IMR-90 (cell line): ENCODE results near the gene SWI5.

Experiments used
- BHLHE40 ChIP-seq: fragments of 150-350 bp; IDR thresholded peaks from 2 replicates; pipeline ENCODE4 v1.6.1; 2016; ENCODE audit warnings: mild to moderate bottlenecking, low read depth, low read length
- CEBPB ChIP-seq: IDR thresholded peaks from 2 replicates; pipeline ENCODE4 v1.6.1; 2012; ENCODE audit warnings: low read depth, low read length, improper control_type of control experiment
- RAD21 ChIP-seq: IDR thresholded peaks from 2 replicates; pipeline ENCODE4 v1.6.1; 2012; ENCODE audit warnings: low read length, improper control_type of control experiment
- RFX5 ChIP-seq: IDR thresholded peaks from 2 replicates; pipeline ENCODE4 v1.8.0; 2012; ENCODE audit warnings: low read depth, mild to moderate bottlenecking, low read length, moderate library complexity
- TF ChIP-seq, protein P1 (sequence below): conservative IDR thresholded peaks from 2 replicates; pipeline ENCODE4 v1.5.1; 2012; ENCODE audit warnings: mild to moderate bottlenecking, low read depth, low read length, improper control_type of control experiment
- TF ChIP-seq, protein P2 (sequence below): fragments of 150-350 bp; IDR thresholded peaks from 2 replicates; pipeline ENCODE4 v1.6.1; 2017; ENCODE audit warnings: mild to moderate bottlenecking, antibody characterized with exemption, low read length, low read depth

DNA sequence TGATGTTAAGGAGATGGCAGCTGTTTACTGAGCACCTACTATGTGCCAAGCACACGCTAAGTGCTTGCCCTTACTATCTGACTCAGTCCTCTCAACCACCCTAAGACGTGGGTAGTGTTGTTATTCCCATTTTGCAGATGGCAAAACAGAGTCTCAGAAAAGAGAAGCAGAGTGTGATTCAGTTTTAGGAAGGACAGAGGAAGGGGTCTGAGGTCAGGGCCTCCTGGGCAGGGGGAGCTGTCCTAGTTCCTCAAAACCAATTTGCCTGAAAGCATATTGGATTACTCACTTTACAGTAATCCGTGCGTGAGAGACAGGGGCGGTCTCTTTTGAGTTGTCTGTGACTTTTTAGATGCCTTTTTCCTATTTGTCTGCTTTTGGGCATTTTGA is 49.7 kb upstream of the SWI5 start:
- no peak for TF ChIP-seq RAD21
- no peak for TF ChIP-seq BHLHE40
- TF ChIP-seq, protein P1, sequence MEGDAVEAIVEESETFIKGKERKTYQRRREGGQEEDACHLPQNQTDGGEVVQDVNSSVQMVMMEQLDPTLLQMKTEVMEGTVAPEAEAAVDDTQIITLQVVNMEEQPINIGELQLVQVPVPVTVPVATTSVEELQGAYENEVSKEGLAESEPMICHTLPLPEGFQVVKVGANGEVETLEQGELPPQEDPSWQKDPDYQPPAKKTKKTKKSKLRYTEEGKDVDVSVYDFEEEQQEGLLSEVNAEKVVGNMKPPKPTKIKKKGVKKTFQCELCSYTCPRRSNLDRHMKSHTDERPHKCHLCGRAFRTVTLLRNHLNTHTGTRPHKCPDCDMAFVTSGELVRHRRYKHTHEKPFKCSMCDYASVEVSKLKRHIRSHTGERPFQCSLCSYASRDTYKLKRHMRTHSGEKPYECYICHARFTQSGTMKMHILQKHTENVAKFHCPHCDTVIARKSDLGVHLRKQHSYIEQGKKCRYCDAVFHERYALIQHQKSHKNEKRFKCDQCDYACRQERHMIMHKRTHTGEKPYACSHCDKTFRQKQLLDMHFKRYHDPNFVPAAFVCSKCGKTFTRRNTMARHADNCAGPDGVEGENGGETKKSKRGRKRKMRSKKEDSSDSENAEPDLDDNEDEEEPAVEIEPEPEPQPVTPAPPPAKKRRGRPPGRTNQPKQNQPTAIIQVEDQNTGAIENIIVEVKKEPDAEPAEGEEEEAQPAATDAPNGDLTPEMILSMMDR: no peak
- TF ChIP-seq RFX5: no peak
- no peak for TF ChIP-seq CEBPB
- TF ChIP-seq, protein P2, sequence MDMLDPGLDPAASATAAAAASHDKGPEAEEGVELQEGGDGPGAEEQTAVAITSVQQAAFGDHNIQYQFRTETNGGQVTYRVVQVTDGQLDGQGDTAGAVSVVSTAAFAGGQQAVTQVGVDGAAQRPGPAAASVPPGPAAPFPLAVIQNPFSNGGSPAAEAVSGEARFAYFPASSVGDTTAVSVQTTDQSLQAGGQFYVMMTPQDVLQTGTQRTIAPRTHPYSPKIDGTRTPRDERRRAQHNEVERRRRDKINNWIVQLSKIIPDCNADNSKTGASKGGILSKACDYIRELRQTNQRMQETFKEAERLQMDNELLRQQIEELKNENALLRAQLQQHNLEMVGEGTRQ: no peak
